NCI-H1417 treated with DMSO at 0.1 percent for 48 hours (cell line): Measurements from ENCODE around the gene NOTCH2.

Experiments
- DNase-seq: peaks from one replicate; lab custom pipeline; 2025; lab: John Stamatoyannopoulos, UW

NOTCH2 gene

DNA sequence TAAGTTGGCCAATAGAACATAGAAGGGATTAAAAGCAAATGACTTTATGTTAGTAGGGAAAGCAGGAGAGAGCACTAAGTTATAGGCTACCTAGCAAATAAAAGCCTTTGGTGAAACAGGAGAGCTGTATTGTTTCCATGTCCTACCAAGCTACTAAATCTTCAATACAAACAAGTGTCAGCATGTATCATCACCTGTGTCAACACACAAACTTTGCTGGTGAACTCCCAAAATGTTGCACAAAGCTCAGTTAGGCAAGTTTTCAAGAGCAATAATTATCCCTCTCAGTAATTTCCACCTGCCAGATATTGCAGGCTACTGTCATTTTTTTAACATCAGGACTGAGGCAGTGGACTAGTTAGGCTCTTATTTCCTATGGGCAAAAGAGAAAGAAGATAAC is 95.4 kb downstream of the NOTCH2 start:
- DNase-seq, result peak; percentile 38

GRCh38 chr1:119971710-119972570 is 97.5 kb downstream of the NOTCH2 start:
- no peak for DNase-seq

GRCh38 chr1:119968601-119969000 is 100.9 kb downstream of the NOTCH2 start:
- DNase-seq, result no peak

DNA sequence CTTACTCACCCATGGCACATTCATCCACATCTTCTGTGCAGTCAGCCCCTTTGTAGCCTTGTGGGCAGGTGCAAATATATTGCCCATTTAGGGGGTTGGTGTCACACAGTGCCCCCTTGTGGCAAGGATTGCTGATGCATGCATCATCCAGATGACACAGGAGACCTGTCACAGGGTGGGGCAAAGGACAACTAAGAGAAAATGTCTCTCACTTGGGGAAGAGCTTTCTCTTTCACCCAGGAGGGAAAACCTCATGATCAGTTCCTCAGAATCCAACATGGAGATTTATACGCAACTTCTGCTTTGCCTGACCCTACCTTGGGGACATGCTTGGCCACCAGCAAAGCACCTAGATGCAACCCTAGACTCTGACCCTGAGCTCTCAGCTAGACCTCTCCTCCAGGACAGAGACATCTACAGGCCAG is 101.4 kb downstream of the NOTCH2 start:
- DNase-seq, result no peak

GRCh38 chr1:119966681-119967080 is 102.8 kb downstream of the NOTCH2 start:
- no peak for DNase-seq

- DNase-seq, result no peak
Observed at GRCh38 chr1:119966020-119966419, 103.4 kb downstream of the NOTCH2 start.

DNA sequence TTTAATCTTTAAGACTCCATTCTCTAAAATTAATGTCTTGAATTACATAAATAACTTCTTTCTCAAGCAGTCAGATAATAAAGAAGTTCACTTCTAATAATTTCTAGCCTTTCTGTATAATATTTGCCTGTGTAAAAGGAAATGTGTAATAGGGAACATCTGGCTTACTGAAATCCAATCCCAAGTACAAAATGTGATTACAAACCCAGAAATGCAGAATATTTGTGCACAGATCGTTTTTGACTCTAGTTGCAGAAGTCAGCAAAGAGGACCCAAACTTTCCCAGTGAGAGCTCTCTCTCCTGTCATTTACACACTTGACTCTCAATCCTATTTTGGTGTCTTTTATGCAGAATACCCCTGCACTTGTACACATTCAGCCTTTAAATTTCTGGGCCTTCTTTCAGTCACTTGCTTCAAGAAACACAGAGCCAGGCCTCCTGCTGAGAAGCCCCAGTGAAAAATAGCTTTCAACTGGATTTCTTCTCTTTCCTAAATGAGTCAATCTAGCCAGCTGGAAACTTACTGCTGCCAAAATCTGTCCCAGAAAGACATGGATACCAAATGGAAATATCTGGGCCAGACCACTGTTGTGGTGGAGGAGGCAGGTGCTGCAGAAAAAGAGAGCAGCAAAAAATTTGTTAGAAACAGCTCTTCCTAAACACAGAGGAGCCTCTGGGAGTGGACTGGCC is 104.6 kb downstream of the NOTCH2 start:
- no peak for DNase-seq

- no peak for DNase-seq
Observed at GRCh38 chr1:119962296-119962968, 107.0 kb downstream of the NOTCH2 start.

GRCh38 chr1:119960501-119960900 is 109.0 kb downstream of the NOTCH2 start:
- DNase-seq, result no peak

DNA sequence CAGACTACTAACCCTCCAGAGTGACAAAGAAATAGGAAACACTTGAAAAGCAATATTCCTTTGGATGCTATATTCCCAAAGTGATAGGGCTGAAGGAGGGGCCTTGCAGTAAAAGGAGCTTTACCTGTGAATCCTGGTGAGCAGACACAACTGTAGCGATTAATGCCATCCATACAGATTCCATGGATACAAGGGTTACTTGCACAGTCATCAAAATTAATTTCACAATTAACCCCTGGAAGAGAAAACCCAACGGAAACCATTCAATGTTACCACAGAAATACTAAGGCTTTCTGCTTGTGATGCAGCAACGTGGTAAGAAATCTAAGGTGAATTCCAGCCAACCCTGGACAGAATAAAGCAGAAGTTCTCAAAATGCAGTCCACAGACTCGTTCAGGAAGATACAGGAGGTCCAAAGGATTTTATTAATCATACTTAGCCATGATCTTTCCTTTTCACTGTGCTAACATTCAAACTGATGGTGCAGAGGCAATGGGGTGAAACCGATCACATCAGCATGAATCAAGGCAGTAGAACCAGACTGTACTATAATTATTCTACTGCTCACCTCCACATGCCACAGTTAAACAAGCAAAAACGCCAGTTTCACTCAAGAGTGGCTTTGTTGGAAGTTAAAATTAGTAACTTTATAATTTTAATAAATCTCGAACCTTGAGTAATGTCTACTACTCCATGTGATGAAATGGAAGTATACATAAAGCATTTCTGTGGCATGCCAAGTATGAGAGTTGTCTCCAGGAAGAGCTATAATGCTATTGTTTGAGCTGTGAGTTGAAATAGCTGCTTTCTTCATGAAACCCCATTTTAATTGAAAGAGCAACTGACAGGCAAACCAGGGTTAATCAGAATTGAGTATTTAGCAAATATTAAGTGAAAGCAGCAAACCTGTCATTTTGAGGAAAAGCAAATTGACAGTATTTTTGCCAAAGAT is 109.9 kb downstream of the NOTCH2 start:
- no peak for DNase-seq

GRCh38 chr1:119958223-119958622 is 111.2 kb downstream of the NOTCH2 start:
- no peak for DNase-seq

DNA sequence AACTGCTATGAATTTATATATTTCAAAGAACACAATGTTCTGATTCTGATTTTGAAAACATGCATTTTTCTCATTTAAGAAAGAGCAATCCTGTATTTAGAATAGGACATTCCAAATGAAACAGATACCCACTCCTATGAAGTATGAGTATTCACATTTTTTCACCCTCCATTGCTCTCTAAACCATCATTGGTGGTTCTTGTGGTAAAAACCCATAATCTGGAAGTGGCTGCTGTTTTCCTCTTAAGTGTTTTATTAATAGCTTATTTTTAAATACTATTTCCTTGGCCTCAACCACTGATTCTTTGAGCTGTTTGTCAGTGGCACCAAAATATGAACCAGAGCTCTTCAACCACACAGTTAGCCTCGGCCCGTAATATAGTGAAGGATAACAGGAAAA is 113.2 kb downstream of the NOTCH2 start:
- no peak for DNase-seq

- no peak for DNase-seq
Observed at GRCh38 chr1:119954476-119955422, 114.7 kb downstream of the NOTCH2 start.

GRCh38 chr1:119953266-119953998 is 116.0 kb downstream of the NOTCH2 start:
- DNase-seq, result no peak

- DNase-seq, result no peak
Observed at GRCh38 chr1:119952496-119952895, 117.0 kb downstream of the NOTCH2 start.

GRCh38 chr1:119948342-119949214 is 120.9 kb downstream of the NOTCH2 start:
- DNase-seq, result peak; percentile 19

DNA sequence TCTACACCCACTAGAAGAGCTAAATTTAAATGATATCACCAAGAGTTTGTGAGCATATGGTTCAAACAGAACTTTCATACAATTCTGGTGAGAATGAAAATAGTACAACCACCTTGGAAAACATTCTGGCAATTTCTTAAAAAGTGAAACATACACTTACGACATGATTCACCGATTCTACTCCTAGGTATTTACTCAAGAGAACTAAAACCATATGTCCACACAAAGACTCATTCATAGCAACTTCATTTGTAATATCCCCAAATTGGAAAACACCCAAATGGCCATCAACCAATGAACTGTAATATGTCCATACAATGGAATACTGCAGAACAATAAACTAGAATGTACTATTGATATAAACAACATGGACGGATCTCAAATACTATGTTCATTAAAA is 122.0 kb downstream of the NOTCH2 start:
- DNase-seq, result no peak

GRCh38 chr1:119946724-119947123 is 122.7 kb downstream of the NOTCH2 start:
- no peak for DNase-seq

DNA sequence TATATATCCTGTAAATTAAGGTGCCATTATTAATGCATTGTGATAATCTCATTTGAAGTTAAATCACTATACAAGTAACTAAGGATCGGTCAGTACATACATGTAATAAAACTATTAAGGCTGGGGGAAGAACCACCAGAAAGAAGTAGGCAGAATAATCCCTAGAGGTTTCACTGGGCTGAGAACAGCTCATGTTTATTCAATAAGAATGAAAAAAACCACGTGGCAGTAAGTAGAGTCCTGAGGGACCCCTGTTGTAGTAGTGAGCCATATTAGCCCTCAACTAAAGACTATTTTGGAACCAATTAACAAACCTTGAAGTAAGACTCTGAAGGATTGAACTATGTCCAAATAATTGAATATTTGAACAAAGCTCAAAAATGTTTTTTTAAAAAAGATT is 126.2 kb downstream of the NOTCH2 start:
- no peak for DNase-seq
